IMR-90 (cell line): ENCODE data around the gene NFKBIE.

ENCODE experiments used
- CTCF ChIP-seq: conservative IDR thresholded peaks from 2 replicates; pipeline ENCODE4 v1.5.1; 2012; ENCODE audit warnings: mild to moderate bottlenecking, low read depth, low read length, improper control_type of control experiment
- NFE2L2 ChIP-seq: fragments of 150-350 bp; IDR thresholded peaks from 2 replicates; pipeline ENCODE4 v1.6.1; 2016; ENCODE audit warnings: low read depth, mild to moderate bottlenecking, low read length
- POLR2A ChIP-seq: IDR thresholded peaks from 2 replicates; pipeline ENCODE4 v1.6.1; 2012; ENCODE audit warnings: mild to moderate bottlenecking, low read depth, low read length
- RAD21 ChIP-seq: IDR thresholded peaks from 2 replicates; pipeline ENCODE4 v1.6.1; 2012; ENCODE audit warnings: low read length, improper control_type of control experiment
- SMC3 ChIP-seq: fragments of 150-350 bp; IDR thresholded peaks from 2 replicates; pipeline ENCODE4 v1.6.1; 2016; ENCODE audit warnings: low read depth, mild to moderate bottlenecking, antibody characterized with exemption, low read length, moderate library complexity
- USF2 ChIP-seq: fragments of 150-350 bp; IDR thresholded peaks from 2 replicates; pipeline ENCODE4 v1.6.1; 2017; ENCODE audit warnings: mild to moderate bottlenecking, antibody characterized with exemption, low read length, low read depth

- TF ChIP-seq CTCF (no peak), POLR2A (no peak), SMC3 (no peak), NFE2L2 (no peak), RAD21 (no peak), USF2 (no peak)
Observed at GRCh38 chr6:44300292-44300823, 35.0 kb upstream of the NFKBIE start.
